NOMO-1 treated with DMSO at 0.1 percent for 48 hours (cell line): ENCODE results near the gene EXOC6.
"Not testable (repeated sequence)": the region's sequence is repeated elsewhere in the genome, so short reads cannot be mapped to it uniquely, and the experiment has no call there.

Experiments used
- DNase-seq: peaks from one replicate; lab custom pipeline; 2025; ENCODE audit not compliant: unreplicated experiment; lab: John Stamatoyannopoulos, UW

Gene EXOC6

GRCh38 chr10:92876509-92877036, 28.3 kb downstream of the EXOC6 start:
- DNase-seq, result no peak

GRCh38 chr10:92880233-92880861, 32.0 kb downstream of the EXOC6 start:
- DNase-seq, result peak; percentile 69

- no peak for DNase-seq
These were observed 32.6 kb downstream of the EXOC6 start for GRCh38 chr10:92880917-92881316.

- no peak for DNase-seq
These were observed 38.1 kb downstream of the EXOC6 start for GRCh38 chr10:92886334-92886961.

- no peak for DNase-seq
These were observed 42.2 kb downstream of the EXOC6 start for GRCh38 chr10:92890471-92890870.

GRCh38 chr10:92891885-92892690, 43.8 kb downstream of the EXOC6 start:
- no peak for DNase-seq

GRCh38 chr10:92892691-92893054, 44.4 kb downstream of the EXOC6 start:
- DNase-seq, result no peak

GRCh38 chr10:92894081-92894655, 45.8 kb downstream of the EXOC6 start:
- no peak for DNase-seq

GRCh38 chr10:92897916-92898315, 49.6 kb downstream of the EXOC6 start:
- DNase-seq, result no peak

- no peak for DNase-seq
These were observed 53.5 kb downstream of the EXOC6 start for GRCh38 chr10:92901819-92902251.

- no peak for DNase-seq
These were observed 55.3 kb downstream of the EXOC6 start for GRCh38 chr10:92903633-92904032.

GRCh38 chr10:92907280-92907679, 59.0 kb downstream of the EXOC6 start:
- DNase-seq, result no peak

- not testable (repeated sequence) for DNase-seq
These were observed 64.3 kb downstream of the EXOC6 start for GRCh38 chr10:92912631-92913030.

- no peak for DNase-seq
These were observed 65.7 kb downstream of the EXOC6 start for GRCh38 chr10:92913973-92914372.

- peak; percentile 35 for DNase-seq
These were observed 66.4 kb downstream of the EXOC6 start for GRCh38 chr10:92914478-92915325.

- DNase-seq, result no peak
These were observed 67.6 kb downstream of the EXOC6 start for GRCh38 chr10:92915892-92916291.

GRCh38 chr10:92916433-92916832, 68.1 kb downstream of the EXOC6 start:
- DNase-seq, result no peak

GRCh38 chr10:92918603-92919002, 70.3 kb downstream of the EXOC6 start:
- DNase-seq, result no peak

- DNase-seq, result no peak
These were observed 72.5 kb downstream of the EXOC6 start for GRCh38 chr10:92920866-92921265.

- no peak for DNase-seq
These were observed 75.1 kb downstream of the EXOC6 start for GRCh38 chr10:92923416-92923815.

- DNase-seq, result no peak
These were observed 81.6 kb downstream of the EXOC6 start for GRCh38 chr10:92929896-92930295.
